ENCODE data around the gene CHI3L2. TPM values are rescaled to one million over a fixed set of nuclear protein-coding genes. Genes with fewer than 3 reads are reported as not detected.

Gene CHI3L2
- polyA plus RNA-seq, 1 donor from 2014 or later = not detected

DNA sequence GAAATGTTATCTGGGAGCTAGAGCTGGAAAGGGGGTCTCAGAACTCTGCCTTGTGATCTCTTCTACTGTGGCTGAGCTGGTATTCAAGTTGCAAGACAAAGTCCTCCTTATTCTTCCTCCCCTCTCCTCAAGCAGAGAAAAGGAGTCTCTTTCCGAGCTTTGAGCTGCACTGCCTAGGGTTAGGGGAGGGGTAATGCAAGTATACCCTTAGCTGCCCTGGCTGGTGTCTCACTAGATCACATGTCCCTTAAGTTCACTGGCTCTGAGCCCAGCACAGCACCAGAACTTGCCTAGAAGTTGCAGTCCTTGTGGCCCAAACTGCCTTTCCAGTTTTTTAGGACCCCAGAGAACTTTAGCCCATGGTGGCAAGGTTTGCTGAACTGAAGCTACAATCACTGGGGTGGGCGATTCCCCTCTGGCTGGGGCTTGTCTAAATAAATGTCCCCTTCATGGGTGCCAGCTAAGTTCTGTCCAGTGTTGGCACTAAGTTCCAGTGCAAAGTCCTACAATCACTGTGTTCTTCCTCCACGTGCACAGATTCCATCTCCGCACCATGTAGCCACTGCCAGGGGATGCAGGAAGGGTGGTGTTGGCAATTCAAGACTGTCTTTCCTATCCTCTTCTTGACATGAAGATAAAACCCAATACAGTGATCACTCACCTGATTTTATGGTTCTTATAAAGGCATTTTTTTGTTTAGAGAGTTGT lies 40.4 kb downstream of the CHI3L2 start:
- H3K9me3 ChIP-seq (ENCODE audit: low read length) = no peaks in the 10 kb centered on the region
- TF ChIP-seq SMC3 (conservative IDR thresholded peaks at IDR 0.05; ENCODE audit: poor library complexity) (no peak), TAF1 (IDR thresholded peaks at IDR 0.05; ENCODE audit: low read depth) (no peak), POLR2AphosphoS5 (IDR thresholded peaks at IDR 0.05) (no peak), RAD21 (conservative IDR thresholded peaks at IDR 0.05) (no peak), EP300 (conservative IDR thresholded peaks at IDR 0.05; ENCODE audit: poor library complexity, severe bottlenecking) (no peak), MXI1 (conservative IDR thresholded peaks at IDR 0.05; ENCODE audit: poor library complexity, severe bottlenecking) (no peak), EZH2 (IDR thresholded peaks at IDR 0.05; ENCODE audit: borderline replicate concordance, insufficient read depth, low read length, poor library complexity, severe bottlenecking) (no peak)
- TF ChIP-seq, protein P1, sequence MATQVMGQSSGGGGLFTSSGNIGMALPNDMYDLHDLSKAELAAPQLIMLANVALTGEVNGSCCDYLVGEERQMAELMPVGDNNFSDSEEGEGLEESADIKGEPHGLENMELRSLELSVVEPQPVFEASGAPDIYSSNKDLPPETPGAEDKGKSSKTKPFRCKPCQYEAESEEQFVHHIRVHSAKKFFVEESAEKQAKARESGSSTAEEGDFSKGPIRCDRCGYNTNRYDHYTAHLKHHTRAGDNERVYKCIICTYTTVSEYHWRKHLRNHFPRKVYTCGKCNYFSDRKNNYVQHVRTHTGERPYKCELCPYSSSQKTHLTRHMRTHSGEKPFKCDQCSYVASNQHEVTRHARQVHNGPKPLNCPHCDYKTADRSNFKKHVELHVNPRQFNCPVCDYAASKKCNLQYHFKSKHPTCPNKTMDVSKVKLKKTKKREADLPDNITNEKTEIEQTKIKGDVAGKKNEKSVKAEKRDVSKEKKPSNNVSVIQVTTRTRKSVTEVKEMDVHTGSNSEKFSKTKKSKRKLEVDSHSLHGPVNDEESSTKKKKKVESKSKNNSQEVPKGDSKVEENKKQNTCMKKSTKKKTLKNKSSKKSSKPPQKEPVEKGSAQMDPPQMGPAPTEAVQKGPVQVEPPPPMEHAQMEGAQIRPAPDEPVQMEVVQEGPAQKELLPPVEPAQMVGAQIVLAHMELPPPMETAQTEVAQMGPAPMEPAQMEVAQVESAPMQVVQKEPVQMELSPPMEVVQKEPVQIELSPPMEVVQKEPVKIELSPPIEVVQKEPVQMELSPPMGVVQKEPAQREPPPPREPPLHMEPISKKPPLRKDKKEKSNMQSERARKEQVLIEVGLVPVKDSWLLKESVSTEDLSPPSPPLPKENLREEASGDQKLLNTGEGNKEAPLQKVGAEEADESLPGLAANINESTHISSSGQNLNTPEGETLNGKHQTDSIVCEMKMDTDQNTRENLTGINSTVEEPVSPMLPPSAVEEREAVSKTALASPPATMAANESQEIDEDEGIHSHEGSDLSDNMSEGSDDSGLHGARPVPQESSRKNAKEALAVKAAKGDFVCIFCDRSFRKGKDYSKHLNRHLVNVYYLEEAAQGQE (IDR thresholded peaks at IDR 0.05; ENCODE audit: borderline replicate concordance) = no peak
- TF ChIP-seq, protein P2, sequence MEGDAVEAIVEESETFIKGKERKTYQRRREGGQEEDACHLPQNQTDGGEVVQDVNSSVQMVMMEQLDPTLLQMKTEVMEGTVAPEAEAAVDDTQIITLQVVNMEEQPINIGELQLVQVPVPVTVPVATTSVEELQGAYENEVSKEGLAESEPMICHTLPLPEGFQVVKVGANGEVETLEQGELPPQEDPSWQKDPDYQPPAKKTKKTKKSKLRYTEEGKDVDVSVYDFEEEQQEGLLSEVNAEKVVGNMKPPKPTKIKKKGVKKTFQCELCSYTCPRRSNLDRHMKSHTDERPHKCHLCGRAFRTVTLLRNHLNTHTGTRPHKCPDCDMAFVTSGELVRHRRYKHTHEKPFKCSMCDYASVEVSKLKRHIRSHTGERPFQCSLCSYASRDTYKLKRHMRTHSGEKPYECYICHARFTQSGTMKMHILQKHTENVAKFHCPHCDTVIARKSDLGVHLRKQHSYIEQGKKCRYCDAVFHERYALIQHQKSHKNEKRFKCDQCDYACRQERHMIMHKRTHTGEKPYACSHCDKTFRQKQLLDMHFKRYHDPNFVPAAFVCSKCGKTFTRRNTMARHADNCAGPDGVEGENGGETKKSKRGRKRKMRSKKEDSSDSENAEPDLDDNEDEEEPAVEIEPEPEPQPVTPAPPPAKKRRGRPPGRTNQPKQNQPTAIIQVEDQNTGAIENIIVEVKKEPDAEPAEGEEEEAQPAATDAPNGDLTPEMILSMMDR (IDR thresholded peaks at IDR 0.05; ENCODE audit: poor library complexity, severe bottlenecking) = no peak
- H3K4me3 ChIP-seq (ENCODE audit: low read length) = no peak overlapping the region
- H2AFZ ChIP-seq (ENCODE audit: low read depth, low read length) = no peak overlapping the region
- H4K20me1 ChIP-seq (ENCODE audit: insufficient read depth) = no peaks in the 10 kb centered on the region
- H3K79me2 ChIP-seq (replicated peaks; ENCODE audit: insufficient read depth, low read length) = no peaks in the 10 kb centered on the region
- H3K9me2 ChIP-seq (ENCODE audit: insufficient read depth, low read length) = no peaks in the 10 kb centered on the region
- H3K4me2 ChIP-seq (ENCODE audit: low read length) = no peak overlapping the region
- H3K36me3 ChIP-seq (ENCODE audit: insufficient read depth, low read length) = no peaks in the 10 kb centered on the region
- no peaks in the 10 kb centered on the region for H3F3A ChIP-seq (ENCODE audit: insufficient read depth, low read length, poor library complexity, severe bottlenecking)
- H3K27me3 ChIP-seq (ENCODE audit: insufficient read depth, low read depth, low read length) = peaks cover 4% of the 10 kb centered on the region
- H3K9ac ChIP-seq (ENCODE audit: low read length) = no peak overlapping the region
- no peak overlapping the region for H3K27ac ChIP-seq (ENCODE audit: low read length)

DNA sequence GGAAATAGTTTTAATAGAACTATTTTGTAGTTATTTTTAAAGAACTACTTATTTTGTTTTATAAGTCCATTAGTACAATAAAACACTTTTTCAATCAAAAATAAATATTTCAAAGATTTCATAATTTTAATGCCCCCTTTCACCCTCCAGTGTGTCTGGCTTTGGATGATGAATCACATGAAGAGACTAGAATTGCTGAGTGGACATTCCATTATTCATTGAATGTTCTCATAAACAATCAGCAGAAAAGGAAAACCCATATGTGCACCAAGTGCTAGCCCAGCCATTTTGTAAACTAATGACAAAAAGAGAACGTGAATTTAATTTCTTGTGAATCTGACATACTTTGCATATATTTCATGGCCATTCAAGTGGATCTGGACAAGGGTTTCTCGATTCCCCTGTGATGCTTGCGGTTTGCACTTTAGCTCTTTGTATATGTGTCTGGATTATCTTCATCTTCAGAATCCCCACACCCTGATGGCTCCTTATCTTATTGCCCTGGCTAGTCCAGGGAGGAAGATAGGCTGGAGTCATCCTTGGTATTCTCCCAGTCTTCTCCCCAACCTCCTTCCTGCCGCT lies 42.4 kb downstream of the CHI3L2 start:
- no peak for TF ChIP-seq TAF1 (IDR thresholded peaks at IDR 0.05; ENCODE audit: low read depth)
- TF ChIP-seq EP300 (conservative IDR thresholded peaks at IDR 0.05; ENCODE audit: poor library complexity, severe bottlenecking) = no peak
- no peak for TF ChIP-seq SMC3 (conservative IDR thresholded peaks at IDR 0.05; ENCODE audit: poor library complexity)
- no peak for TF ChIP-seq POLR2AphosphoS5 (IDR thresholded peaks at IDR 0.05)
- TF ChIP-seq RAD21 (conservative IDR thresholded peaks at IDR 0.05) = no peak
- TF ChIP-seq MXI1 (conservative IDR thresholded peaks at IDR 0.05; ENCODE audit: poor library complexity, severe bottlenecking) = no peak
- TF ChIP-seq, protein P2 (IDR thresholded peaks at IDR 0.05; ENCODE audit: poor library complexity, severe bottlenecking) = no peak
- TF ChIP-seq, protein P1 (IDR thresholded peaks at IDR 0.05; ENCODE audit: borderline replicate concordance) = no peak
- no peak for TF ChIP-seq EZH2 (IDR thresholded peaks at IDR 0.05; ENCODE audit: borderline replicate concordance, insufficient read depth, low read length, poor library complexity, severe bottlenecking)
- no peaks in the 10 kb centered on the region for H3K9me3 ChIP-seq (ENCODE audit: low read length)
- no peaks in the 10 kb centered on the region for H3K79me2 ChIP-seq (replicated peaks; ENCODE audit: insufficient read depth, low read length)
- H3K36me3 ChIP-seq (ENCODE audit: insufficient read depth, low read length) = no peaks in the 10 kb centered on the region
- no peak overlapping the region for H3K4me2 ChIP-seq (ENCODE audit: low read length)
- H3K27ac ChIP-seq (ENCODE audit: low read length) = no peak overlapping the region
- no peak overlapping the region for H3K9ac ChIP-seq (ENCODE audit: low read length)
- no peaks in the 10 kb centered on the region for H3F3A ChIP-seq (ENCODE audit: insufficient read depth, low read length, poor library complexity, severe bottlenecking)
- H3K4me3 ChIP-seq (ENCODE audit: low read length) = no peak overlapping the region
- no peak overlapping the region for H2AFZ ChIP-seq (ENCODE audit: low read depth, low read length)
- no peaks in the 10 kb centered on the region for H3K9me2 ChIP-seq (ENCODE audit: insufficient read depth, low read length)
- H3K27me3 ChIP-seq (ENCODE audit: insufficient read depth, low read depth, low read length) = peaks cover 4% of the 10 kb centered on the region
- H4K20me1 ChIP-seq (ENCODE audit: insufficient read depth) = no peaks in the 10 kb centered on the region
